GM03348 (cell line): ENCODE data around the gene RPS19.

Source experiments
- DNase-seq: peaks from one replicate; pipeline ENCODE4 v3.0.0; 2012; ENCODE audit warnings: low spot score

The RPS19 gene

DNA sequence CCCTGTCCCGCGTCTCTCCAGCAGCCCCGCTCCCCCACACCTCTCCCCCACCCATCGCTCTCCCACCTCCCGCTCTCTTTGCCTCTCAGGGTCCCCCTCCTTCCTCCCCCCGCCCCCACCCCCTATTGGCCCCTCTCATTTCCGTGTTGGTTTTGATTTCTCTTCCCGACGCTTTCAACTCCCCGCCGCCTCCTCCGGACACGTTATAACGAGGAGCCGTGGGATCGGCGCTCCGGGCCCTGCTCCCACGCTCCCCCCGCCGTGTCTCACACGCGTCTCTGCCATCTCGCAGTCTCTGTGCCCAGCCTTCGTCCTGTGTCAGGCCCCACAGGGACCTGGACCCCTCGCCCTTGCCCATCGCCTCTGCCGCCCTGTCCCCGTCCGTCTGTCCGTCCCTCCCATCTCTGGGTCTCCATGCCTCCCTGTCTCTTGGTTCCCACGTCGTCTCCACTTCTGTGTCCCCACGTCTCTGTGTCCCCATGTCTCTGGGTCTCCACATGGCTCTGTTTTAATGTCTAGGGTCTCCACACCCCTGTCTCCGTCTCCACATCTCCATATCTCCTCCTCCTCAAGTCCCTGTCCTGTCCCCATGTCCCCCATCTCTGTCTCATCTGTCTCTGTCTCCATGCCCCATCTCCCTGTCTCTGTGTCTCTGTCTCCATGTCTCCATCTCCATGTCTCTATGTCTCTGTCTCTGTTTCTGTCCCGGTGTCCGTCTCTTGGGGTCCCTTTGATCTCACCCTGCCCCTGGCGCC, 55.1 kb downstream of the RPS19 start:
- DNase-seq = no peak

DNA sequence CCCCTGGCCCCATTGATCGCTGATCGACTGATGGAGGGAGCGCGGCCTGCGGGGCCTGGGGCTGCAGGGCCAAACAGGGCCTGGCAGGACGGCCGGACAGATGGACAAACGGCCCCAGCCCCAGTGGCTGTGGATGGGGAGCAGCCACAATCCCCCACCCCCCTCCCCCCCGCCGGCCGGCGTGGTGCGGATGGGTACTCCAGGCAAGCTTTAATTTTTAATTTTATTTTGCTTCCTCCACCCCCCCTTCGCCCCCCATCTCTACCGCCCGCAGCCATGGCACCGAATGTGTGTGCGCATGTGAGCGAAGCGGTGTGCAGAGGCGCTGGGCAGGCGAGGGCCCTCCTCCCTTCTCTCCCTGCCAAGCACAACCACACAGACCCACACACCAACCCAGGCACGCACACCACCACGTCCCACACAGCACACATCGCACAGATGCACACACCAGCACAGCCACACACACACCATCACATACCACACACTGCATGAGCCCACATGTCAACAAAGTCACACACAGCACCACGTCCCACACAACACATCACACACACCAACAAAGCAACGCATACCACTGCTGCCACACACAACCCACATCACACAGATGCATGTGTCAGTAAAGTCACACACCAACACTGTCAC, 55.8 kb downstream of the RPS19 start:
- no peak for DNase-seq

DNA sequence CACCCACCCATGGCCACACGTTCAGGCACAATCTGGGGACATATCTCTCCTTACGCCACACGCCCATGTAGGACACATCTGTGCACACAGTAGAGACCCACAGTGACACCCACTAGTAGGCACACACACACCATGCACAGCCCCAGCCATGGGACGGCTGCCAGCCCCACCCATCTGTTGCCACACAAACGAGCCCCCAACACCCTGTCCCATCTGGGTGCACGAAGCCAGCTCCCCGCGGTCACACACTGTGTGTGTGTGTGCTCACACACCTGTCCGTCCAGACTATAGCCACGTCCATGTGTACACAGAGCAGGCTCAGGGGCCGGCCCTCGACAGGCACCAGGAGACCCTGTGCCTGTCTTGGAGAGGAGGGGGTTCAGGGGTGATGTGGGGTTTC, 57.6 kb downstream of the RPS19 start:
- no peak for DNase-seq

DNA sequence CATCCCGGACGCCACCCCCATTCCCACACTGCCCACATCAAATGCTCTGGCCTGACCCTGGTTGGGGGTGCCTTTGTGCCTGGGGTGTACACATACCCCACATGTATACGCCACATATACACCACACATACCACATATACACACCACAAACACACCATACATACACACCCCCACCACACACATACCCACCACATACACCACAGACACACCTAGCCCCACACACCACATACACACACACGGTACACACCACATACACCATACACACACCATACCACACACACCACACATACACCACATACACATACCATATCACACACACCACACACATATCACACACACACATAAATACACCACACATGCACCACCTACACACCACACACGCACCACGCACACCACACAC, 58.0 kb downstream of the RPS19 start:
- DNase-seq = no peak

DNA sequence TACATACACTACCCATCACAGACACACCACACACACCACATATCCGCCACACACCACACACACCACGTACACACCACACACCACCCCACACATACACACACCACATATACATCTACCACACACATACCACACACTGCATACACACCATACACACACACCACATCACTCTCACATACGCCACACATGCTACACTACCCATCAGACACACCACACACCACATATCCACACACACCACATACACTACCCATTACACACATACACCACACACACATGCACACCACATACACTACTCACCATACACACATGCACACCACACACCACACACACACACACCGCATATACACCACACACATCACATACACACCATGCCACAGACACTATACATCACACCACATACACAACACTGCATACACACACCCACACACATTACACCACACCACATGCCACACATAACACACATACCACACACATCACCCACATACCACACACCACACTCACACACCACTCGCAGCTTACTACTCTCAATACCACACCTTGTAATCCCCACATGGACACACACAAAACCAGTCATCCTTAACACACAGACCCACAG, 58.7 kb downstream of the RPS19 start:
- no peak for DNase-seq

DNA sequence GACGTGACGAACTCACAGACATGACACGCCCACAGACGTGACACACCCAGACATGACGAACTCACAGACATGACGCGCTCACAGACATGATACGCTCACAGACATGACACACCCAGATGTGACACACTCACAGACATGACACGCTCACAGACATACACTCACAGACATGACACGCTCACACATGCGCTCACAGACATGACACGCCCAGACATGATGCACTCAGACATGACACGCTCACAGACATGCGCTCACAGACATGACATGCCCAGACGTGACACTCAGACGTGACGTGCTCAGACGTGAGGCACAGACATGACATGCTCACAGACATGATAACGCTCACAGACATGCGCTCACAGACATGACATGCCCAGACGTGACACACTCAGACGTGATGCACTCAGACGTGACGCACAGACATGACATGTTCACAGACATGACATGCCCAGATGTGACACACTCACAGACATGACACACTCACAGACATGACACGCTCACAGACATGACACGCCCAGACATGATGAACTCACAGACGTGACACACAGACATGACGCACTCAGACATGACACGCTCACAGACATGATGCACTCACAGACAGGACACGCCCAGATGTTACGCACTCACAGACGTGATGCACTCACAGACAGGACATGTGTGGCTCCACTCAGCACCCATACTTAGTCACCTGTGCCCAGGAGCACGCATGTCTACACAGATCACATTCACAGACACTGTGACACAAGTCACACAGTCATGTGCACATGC, 60.1 kb downstream of the RPS19 start:
- DNase-seq = no peak

DNA sequence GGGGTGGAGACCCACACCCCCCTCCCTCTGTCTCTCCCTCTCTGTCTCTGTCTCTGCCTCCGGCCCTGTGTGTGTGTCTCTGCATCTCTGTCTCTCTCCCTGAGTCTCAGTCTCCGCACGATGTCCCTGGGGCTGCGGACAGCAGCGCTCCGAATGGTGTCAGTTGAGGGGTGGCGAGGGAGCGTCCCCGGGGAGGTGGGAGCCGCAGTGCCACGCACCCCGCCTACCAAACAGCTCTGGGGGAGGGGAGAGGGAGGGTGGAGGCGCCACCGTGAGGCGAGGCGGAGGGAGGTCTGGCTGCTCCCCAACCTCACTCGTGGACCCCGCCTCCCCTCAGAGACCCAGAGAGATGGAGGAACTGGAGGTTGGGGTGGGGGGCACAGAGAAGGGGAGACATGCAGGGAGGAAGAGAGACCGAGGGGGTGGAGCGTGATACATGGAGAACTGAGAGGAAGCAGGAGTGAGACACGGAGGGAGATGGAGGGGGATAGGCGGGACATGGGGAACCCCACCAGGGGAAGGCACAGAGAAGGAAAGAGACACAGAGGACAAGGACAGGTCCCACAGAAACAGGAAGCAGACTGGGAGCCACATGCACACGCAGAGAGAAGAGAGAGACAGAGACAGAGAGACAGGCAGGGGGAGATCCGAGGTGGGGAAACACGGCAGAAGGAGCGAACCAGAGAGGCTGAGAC, 61.0 kb downstream of the RPS19 start:
- DNase-seq = no peak

DNA sequence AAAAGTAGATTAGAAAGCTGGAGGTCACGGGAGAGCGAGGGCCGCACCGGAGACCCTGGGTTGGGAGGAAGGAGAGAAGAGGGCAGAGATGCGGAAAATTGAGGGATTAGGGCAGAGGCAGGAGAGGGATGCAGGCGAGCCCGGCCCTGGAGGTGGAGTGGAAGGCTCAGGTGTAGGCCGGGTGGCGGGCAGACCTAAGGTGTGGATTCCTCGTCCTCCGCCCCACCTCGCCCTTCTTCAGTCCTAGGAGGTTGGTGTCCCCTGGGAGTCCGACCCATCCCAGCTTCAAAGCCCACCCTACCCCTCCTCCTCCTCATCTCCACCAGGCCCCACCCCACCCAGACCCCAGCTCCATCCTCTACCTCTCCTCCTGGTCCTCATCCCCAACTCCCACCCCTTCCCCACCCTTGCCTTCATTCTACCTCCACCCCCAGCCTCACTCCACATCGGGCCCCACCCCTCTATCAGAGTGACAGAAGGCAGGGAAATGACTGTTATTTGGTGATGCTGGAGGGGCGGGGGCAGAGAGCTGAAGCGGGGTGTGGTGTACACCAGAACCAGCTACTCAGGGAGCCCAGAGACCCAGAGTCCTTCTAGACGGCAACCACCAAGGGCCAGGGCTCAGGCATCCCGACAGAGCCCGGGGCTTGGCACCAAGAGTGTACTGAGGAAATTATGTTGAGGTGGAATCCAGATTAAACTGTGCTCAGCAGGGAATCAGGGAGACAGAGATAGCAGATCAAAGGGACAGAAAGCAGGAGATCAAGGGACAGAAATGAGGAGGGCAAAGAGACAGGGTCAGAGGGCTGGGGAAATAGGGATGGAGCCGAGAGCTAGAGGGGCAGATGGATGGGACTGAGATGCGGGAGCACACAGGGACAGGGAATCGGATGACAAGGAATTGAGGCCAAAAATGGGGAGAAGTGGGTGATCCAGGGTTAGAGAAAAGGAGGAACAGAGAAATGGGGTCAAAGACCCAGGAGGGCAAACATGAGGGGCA, 61.8 kb downstream of the RPS19 start:
- no peak for DNase-seq
